ENCODE data around the gene ARAP1.

ARAP1 gene

GRCh38 chr11:72722050-72722748 is 30.0 kb downstream of the ARAP1 start:
- peak; percentile 88 for DNase-seq

- no peak for DNase-seq
Measured at GRCh38 chr11:72721689-72722049, 30.5 kb downstream of the ARAP1 start.

GRCh38 chr11:72721276-72721675 is 30.9 kb downstream of the ARAP1 start:
- DNase-seq: no peak

GRCh38 chr11:72720784-72721183 is 31.4 kb downstream of the ARAP1 start:
- no peak for DNase-seq

GRCh38 chr11:72720047-72720446 is 32.2 kb downstream of the ARAP1 start:
- no peak for DNase-seq

- DNase-seq: no peak
Measured at GRCh38 chr11:72719551-72719950, 32.7 kb downstream of the ARAP1 start.

- DNase-seq: no peak
Measured at GRCh38 chr11:72719144-72719543, 33.1 kb downstream of the ARAP1 start.

- no peak for DNase-seq
Measured at GRCh38 chr11:72718101-72718501, 34.1 kb downstream of the ARAP1 start.

- no peak for DNase-seq
Measured at GRCh38 chr11:72716788-72717435, 35.3 kb downstream of the ARAP1 start.

GRCh38 chr11:72716290-72716689 is 35.9 kb downstream of the ARAP1 start:
- peak; percentile 14 for DNase-seq

- no peak for DNase-seq
Measured at GRCh38 chr11:72712841-72713240, 39.4 kb downstream of the ARAP1 start.

GRCh38 chr11:72712168-72712751 is 39.9 kb downstream of the ARAP1 start:
- no peak for DNase-seq

GRCh38 chr11:72711141-72711540 is 41.1 kb downstream of the ARAP1 start:
- no peak for DNase-seq

- DNase-seq: no peak
Measured at GRCh38 chr11:72710278-72710677, 41.9 kb downstream of the ARAP1 start.

GRCh38 chr11:72709478-72710238 is 42.5 kb downstream of the ARAP1 start:
- no peak for DNase-seq

GRCh38 chr11:72707032-72707431 is 45.2 kb downstream of the ARAP1 start:
- DNase-seq: no peak

GRCh38 chr11:72706579-72706978 is 45.6 kb downstream of the ARAP1 start:
- DNase-seq: no peak

GRCh38 chr11:72705442-72706365 is 46.5 kb downstream of the ARAP1 start:
- DNase-seq: no peak

- DNase-seq: no peak
Measured at GRCh38 chr11:72704783-72705265, 47.4 kb downstream of the ARAP1 start.

- no peak for DNase-seq
Measured at GRCh38 chr11:72704028-72704782, 48.0 kb downstream of the ARAP1 start.

GRCh38 chr11:72703267-72704008 is 48.8 kb downstream of the ARAP1 start:
- DNase-seq: peak; percentile 85
